Measurements from ENCODE around the gene SLC22A15.

DNA sequence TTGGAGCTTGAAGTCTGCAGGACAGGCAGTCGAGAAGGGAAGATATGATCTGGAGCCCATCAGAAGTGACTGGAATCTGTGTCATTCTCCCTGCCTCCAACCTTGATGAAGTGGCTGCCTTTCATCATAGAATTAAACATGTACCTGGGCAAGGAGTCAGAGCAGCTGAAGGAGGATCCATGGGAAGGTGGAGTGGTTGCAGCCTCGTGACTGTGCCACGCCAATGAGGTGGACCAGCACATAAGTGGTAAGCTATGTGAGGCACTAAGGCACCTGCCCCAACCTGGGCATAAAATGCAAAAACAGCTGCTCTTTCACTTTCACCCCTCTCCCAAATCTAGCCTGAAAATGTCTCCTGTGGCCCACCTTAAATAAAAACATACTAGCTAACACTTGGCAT lies 7.3 kb downstream of the SLC22A15 start:
- TF ChIP-seq CTCF (IDR thresholded peaks at IDR 0.05) (no peak), POLR2A (IDR thresholded peaks at IDR 0.05) (no peak)

Data from right lobe of liver (tissue), 4 donors.